ENCODE data around the gene FBL. TPM values are rescaled to one million over a fixed set of nuclear protein-coding genes. Genes with fewer than 3 reads are reported as not detected.

The FBL gene
- total and polyA plus RNA-seq, 10 of the 15 experiments (the other 5 are each of a cell fraction or from before 2014, with no cell fraction given), result 156 to 1,083 (median 478) TPM

DNA sequence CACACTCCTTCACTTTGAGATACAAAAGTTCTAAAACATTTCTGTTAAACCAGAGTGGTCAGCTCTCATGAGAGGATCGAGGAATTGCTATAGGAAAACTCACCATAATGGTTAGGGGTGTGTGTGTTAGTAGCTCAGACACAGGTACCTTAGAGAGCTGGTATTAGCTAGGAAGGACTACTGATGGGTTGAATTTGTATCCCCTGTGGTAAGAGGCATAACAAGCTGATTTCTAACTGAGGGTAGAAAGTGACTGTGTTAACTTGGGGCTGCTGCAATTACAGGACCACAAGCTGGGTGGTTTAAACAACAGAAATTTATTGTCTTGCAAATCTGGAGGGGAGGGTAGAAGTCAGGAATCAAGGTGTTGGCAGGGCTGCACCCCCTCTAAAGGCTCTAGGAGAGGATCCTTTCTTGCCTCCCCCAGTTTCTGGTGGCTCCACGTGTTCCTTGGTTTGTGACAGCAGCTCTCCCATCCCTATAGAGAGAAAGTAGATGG is 50.1 kb downstream of the FBL start (continued):
- TF ChIP-seq, protein P1, sequence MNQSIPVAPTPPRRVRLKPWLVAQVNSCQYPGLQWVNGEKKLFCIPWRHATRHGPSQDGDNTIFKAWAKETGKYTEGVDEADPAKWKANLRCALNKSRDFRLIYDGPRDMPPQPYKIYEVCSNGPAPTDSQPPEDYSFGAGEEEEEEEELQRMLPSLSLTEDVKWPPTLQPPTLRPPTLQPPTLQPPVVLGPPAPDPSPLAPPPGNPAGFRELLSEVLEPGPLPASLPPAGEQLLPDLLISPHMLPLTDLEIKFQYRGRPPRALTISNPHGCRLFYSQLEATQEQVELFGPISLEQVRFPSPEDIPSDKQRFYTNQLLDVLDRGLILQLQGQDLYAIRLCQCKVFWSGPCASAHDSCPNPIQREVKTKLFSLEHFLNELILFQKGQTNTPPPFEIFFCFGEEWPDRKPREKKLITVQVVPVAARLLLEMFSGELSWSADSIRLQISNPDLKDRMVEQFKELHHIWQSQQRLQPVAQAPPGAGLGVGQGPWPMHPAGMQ (IDR thresholded peaks at IDR 0.05; ENCODE audit: borderline replicate concordance), result no peak
- TF ChIP-seq SUPT20H (IDR thresholded peaks at IDR 0.05; ENCODE audit: borderline replicate concordance, control insufficient read depth, low read depth, low read length), result no peak
- TF ChIP-seq GABPA (IDR thresholded peaks at IDR 0.05; ENCODE audit: low read depth), result no peak
- no peak for TF ChIP-seq NR2F1 (conservative IDR thresholded peaks at IDR 0.05)
- TF ChIP-seq ASH2L (IDR thresholded peaks at IDR 0.05; ENCODE audit: borderline replicate concordance, low read depth), result no peak
- TF ChIP-seq ZNF207 (IDR thresholded peaks at IDR 0.05; ENCODE audit: borderline replicate concordance), result no peak
- TF ChIP-seq, protein P2, sequence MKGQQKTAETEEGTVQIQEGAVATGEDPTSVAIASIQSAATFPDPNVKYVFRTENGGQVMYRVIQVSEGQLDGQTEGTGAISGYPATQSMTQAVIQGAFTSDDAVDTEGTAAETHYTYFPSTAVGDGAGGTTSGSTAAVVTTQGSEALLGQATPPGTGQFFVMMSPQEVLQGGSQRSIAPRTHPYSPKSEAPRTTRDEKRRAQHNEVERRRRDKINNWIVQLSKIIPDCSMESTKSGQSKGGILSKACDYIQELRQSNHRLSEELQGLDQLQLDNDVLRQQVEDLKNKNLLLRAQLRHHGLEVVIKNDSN (IDR thresholded peaks at IDR 0.05; ENCODE audit: borderline replicate concordance, extremely low read length, insufficient read depth, low read depth, low read length), result no peak
- TF ChIP-seq, protein P3, sequence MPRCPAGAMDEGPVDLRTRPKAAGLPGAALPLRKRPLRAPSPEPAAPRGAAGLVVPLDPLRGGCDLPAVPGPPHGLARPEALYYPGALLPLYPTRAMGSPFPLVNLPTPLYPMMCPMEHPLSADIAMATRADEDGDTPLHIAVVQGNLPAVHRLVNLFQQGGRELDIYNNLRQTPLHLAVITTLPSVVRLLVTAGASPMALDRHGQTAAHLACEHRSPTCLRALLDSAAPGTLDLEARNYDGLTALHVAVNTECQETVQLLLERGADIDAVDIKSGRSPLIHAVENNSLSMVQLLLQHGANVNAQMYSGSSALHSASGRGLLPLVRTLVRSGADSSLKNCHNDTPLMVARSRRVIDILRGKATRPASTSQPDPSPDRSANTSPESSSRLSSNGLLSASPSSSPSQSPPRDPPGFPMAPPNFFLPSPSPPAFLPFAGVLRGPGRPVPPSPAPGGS (IDR thresholded peaks at IDR 0.05; ENCODE audit: borderline replicate concordance, insufficient read depth, low read depth, low read length, poor library complexity, severe bottlenecking), result no peak
- TF ChIP-seq YBX1 (IDR thresholded peaks at IDR 0.05), result no peak

Measured in GM12878 (cell line).